ENCODE data around the gene MASTL. TPM values are rescaled to one million over a fixed set of nuclear protein-coding genes. Genes with fewer than 3 reads are reported as not detected.

MASTL gene
- polyA plus RNA-seq, 5 donors = 7.5 to 21.0 (median 13.0) TPM

GRCh38 chr10:27223964-27224363 is 68.8 kb downstream of the MASTL start:
- peak in 1 of 2 donors; percentile 12 for DNase-seq

GRCh38 chr10:27225011-27225590 is 69.9 kb downstream of the MASTL start:
- DNase-seq = no peak

- DNase-seq = no peak
Observed at GRCh38 chr10:27225642-27226257, 70.6 kb downstream of the MASTL start.

GRCh38 chr10:27230022-27230421 is 74.9 kb downstream of the MASTL start:
- no peak for DNase-seq

- no peak for DNase-seq
Observed at GRCh38 chr10:27235706-27236105, 80.6 kb downstream of the MASTL start.

Other genes with a start within 250 kb of the MASTL start
- gene ANKRD26, start 54.9 kb upstream of the MASTL start, polyA plus RNA-seq (ENCODE audit: insufficient read depth in 1 of 5, insufficient read length in 5 of 5, low replicate concordance in 1 of 5) = 10 to 100 TPM; 11.4 to 22.2 (median 18.7) TPM
- 100 to 1,000 TPM in 4 of 5 donors, 10 to 100 TPM in 1; 87.1 to 123 (median 111) TPM for gene YME1L1, start 968 bp upstream of the MASTL start, polyA plus RNA-seq (ENCODE audit: insufficient read depth in 1 of 5, insufficient read length in 5 of 5, low replicate concordance in 1 of 5)
- 10 to 100 TPM; 17.4 to 25.1 (median 24.2) TPM for gene ACBD5, start 85.4 kb downstream of the MASTL start, polyA plus RNA-seq (ENCODE audit: insufficient read depth in 1 of 5, insufficient read length in 5 of 5, low replicate concordance in 1 of 5)

Data from right lung (tissue), 5 donors.